UCSD-AML1 (cell line): Measurements from ENCODE around the gene TUBG2.
A peak's percentile ranks its signal among the peaks of the same experiment; 100 is the strongest.

Experiments used
- DNase-seq: peaks from one replicate; lab custom pipeline; 2025; ENCODE audit not compliant: unreplicated experiment; lab: John Stamatoyannopoulos, UW

Gene TUBG2

DNA sequence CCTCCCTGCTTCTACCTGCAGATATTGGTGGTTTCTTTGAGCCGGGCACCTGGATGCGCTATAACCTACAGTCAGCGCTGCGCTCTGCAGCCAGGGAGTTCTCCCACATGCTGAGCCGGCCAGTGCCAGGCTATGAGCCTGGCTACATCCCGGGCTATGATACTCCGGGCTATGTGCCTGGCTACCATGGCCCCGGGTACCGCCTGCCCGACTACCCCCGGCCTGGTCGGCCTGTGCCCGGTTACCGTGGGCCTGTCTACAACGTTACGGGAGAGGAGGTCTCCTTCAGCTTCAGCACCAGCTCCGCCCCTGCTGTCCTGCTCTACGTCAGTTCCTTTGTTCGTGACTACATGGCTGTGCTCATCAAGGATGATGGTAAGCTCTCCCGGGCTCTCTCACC is 36.4 kb downstream of the TUBG2 start:
- DNase-seq = no peak

GRCh38 chr17:42697108-42697811 is 38.2 kb downstream of the TUBG2 start:
- DNase-seq = no peak

DNA sequence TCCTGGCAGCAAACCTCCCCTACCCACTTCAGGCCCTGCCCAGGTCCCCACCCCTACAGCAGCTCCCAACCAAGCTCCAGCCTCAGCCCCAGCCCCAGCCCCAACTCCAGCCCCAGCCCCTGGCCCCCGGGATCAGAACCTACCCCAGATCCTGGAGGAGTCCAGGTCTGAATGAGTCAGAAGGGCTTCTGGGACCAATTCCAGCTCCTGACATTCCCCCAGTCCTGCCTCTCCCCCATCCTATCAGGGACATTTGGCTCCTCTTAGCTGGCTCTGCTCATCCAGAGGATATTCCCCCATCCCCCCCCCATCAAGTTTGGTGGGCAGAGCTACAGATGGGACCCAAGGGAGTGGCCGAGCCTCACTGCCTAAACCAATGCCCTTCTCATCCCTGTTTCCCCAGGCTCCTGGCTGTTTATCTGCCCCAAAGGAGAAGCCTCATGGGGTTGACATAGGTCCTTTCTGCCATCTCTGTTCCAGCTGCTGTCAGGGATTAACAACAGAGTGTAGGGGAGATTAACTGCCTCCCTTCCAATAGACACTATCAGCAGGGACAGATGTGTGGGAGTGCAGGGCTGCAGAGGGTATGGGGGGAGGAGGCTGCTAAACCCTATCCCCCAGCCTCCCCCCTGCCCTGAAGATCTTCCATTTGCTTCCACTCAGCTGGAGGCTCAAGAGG is 39.8 kb downstream of the TUBG2 start:
- no peak for DNase-seq

DNA sequence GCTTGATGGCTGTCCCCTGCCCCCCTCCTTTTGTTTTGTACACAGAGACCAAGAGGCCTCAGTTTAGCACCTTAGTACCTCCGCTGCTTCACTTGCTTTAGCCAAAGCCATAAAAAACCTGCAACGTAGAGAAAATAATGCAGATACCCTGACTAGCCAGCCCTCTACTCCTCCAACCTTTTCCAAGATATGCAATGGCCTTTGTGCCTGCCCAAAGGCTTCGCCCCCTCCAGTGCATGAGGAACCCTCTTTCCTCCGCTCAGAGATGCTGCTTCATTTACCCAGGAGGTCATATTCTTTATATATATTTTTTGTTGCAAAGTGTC is 40.3 kb downstream of the TUBG2 start:
- no peak for DNase-seq

DNA sequence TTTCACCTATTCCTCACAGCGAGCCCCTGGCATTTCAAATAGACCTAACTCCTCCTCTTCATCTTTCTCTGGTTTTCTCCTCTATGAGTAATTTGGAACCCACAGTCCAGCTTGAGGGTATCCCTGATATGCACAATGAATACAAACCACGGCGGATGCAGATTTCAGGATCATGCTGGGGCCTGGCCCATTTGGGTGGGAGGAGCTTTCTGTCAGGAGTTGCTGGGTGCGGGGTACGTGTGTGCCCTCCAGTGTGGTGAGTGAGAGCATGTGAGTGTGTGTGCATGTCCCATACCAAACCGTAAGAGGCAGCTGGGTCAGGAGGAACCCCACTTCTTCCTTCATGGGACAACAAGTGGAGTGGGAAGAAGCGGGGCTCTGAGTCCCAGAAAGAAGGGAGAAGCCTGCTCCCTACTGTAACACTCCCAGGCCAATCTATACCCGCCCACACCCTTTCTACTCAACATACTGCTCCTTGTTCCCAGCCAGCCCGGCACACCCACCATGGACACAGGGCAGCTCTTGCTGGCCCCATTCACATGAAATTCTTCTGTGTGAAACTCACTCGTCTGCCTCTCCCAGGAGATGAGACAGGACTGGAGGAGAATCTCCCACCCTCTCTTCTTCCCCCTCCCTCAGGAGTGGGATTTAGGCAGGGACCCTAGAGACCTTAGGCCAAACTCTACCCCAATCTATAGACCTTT is 41.7 kb downstream of the TUBG2 start:
- DNase-seq = no peak

DNA sequence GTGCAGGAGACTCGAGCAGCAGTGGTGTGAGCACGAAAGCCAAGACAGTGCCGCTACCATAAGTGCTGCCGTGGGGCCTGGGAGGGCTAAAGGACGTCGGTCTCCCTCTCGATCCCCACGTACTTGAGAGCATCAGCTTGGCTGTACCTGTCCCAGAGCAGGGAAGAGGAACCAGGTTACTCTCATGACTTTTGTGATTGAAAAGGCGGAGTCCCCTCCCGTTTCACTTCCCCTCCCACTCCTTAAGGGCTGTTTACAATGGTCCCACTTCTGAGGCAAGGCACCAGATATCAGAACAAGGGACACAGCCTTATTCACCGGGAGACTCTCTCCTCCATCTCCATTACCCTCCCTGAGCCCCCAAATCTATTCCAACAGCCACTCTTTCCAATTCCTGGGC is 43.4 kb downstream of the TUBG2 start:
- DNase-seq = no peak

- no peak for DNase-seq
These were observed 45.4 kb downstream of the TUBG2 start for GRCh38 chr17:42704490-42704836.

- no peak for DNase-seq
These were observed 45.9 kb downstream of the TUBG2 start for GRCh38 chr17:42704837-42705494.

DNA sequence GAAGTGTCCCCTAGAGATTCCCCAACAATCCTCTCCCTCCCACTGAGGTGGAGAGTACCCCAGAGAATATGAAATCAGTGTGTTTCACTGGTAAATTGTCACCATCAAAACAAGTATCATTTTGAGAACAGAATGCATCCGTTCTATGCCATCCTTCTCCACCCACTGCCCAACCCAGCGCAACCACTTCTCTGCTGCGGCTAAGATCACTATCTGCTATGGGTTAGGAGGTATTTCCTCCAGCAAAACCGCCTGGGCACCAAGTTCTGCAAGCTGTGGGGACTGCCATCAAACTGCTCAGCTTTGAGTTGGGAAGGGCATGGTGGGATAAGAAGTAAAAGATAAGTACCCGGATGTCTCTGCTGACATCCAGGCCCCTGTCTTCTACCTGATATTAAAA is 47.6 kb downstream of the TUBG2 start:
- DNase-seq = peak; percentile 58

DNA sequence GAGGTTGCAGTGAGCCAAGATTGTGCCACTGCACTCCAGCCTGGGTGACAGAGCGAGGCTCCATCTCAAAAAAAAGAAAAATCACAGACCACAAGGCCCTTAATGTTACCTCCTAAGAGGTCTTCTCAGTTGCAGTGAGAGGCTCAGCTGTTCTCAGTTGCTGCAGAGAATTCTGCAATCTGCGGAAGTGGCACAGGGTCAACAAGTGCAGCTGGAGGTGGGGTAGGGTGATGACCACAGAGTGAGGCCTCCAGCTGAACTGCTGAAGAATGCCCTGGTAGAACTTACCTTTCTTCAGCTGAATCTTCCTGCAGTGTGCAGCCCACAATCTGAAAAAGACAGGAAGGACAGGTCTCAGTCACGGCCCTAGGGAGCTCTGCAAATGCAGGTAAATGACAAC is 49.5 kb downstream of the TUBG2 start:
- DNase-seq = no peak

GRCh38 chr17:42709561-42709960 is 50.5 kb downstream of the TUBG2 start:
- no peak for DNase-seq
